Body of pancreas (tissue), 4 donors: ENCODE data around the gene FAM83F.

Experiments used
- CTCF ChIP-seq, 7 experiments: fragments of 450-650 bp in 4 of 7; fragments of 200-600 bp in 3 of 7; sonication (generic) in 3 of 7; IDR thresholded peaks; one replicate each; pipeline ENCODE4 v1.5.1; 2016 to 2019; ENCODE audit warnings: antibody characterized with exemption in 7 of 7
- POLR2A ChIP-seq, 3 donors: fragments of 450-650 bp; IDR thresholded peaks; one replicate each; pipeline ENCODE4 v1.6.1; 2016; ENCODE audit warnings: antibody characterized with exemption in 3 of 3, mild to moderate bottlenecking in 2 of 3

GRCh38 chr22:40029189-40029890 is 34.6 kb downstream of the FAM83F start:
- TF ChIP-seq CTCF (IDR thresholded peaks at IDR 0.05) (no peak), POLR2A (IDR thresholded peaks at IDR 0.05) (no peak)
